GM21423 (cell line): ENCODE results near the gene KRT86.
"Not testable (repeated sequence)": the region's sequence is repeated elsewhere in the genome, so short reads cannot be mapped to it uniquely, and the experiment has no call there.

Experiments used
- ATAC-seq: cut with Tn5 transposase; IDR thresholded peaks from one replicate; pipeline ENCODE4 v1.9.1; 2021; ENCODE audit warnings: mild to moderate bottlenecking, moderate library complexity; ENCODE audit not compliant: unreplicated experiment

KRT86 gene

DNA sequence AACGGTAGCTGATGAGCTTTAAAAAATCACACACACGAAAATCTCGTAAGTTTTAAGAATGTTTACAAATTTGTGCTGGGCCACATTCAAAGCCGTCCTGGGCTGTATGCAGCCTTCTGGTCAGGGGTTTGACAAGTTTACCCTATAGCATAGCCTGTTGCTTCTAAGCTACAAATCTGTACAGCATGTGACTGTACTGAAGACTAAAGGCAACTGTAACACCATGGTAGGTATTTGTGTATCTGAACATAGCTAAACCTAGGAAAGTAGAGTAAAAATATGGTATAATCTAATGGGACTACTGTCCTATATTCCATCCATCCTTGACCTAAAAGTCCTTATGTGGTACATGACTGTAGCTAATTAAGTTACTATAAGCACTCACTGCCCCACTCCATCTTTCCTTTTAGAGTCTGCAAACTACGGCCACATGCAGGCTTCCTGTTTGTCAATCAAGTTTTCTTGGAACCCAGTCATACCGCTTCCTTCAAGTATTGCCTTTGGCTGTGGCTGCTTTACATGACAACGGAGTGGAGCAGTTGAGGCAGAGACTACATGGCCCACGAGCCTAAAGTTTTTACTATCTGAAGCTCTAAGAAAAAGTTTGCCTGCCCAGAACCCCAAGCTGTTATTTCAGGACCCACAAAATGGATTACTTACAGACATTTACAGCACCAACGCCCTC, 22.9 kb upstream of the KRT86 start:
- ATAC-seq = no peak

DNA sequence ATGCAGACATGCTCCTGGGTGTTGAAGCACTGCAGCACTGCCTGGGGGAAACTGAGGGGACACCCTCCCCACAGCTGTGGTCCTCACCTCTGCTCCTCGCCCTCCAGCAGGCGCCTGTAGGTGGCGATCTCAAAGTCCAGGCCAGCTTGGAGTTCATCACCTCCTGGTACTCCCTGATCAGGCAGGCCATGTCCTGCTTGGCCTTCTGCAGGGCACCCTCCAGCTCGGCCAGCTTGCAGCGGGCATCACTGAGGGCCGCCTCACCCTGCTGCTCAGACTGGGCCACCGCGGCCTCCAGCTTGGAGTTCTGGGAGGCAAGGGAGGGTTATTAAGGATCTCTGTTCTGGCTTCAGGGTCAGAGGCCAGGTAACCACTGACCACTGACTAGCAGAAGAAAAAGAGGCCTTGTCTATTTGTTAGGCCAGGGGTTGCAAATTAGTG, 22.2 kb upstream of the KRT86 start:
- not testable (repeated sequence) for ATAC-seq

DNA sequence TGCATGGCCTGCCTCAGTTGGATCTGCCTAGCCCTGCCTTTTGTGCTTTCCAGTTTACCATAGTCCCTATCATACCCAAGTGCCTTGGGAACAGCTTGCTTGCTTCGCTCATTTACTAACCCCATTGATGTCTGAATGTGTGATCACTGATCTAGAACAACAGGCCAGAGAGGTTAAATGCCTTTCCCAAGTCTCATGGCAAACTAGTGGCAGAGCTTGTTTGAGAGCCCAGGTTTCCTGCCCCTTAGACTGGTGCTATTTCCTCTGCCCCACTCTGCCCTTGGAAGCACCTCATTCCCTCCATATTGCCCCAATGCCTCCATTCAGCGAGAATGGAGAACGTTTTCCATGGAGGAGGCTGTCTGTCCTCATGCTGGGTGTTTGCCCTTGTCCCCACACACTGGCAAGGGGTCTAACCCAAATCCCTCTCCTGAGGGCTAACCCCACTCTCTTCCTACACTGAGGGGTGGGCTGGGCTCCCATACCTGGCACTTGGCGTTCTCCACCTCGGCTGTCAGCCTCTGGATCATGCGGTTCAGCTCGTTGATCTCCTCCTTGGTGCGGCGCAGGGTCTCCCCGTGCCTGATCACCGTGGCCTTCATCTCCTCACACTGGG, 21.6 kb upstream of the KRT86 start:
- ATAC-seq = no peak

DNA sequence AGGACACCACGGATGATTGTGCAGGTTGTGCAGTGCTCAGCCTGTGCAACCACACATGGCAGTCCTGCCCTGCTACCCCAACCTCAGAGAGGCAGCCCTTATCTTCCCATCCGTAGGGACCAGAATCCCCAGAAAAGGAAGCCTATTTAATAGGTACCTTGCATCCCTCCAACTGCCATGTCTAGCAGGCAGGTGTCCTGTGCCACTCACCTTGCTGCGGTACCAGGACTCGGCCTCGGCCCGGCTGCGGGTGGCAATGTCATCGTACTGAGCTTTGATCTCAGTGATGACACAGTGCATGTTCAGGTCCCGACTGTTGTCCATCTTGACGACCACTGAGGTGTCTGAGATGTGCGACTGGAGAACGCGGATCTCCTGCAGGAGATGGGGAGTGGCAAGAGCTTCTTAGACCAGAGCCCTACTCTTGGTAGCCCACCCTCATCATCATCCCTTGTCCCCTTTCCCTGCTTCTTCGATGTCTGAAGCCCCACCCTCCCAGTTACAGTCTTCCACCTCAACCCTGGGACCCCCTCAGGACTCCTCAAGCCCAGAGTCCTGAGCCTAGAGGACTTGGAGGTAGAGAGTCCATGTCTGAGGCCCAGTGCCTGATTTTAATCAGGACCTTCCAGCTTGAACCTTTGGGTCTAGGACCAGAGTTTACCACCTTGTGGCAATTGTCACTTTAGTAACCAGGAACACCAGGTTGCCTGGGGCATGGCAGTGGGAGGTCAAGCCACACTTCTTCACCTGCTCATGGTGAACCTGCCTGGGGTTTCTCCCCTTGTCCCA, 20.9 kb upstream of the KRT86 start:
- no peak for ATAC-seq

DNA sequence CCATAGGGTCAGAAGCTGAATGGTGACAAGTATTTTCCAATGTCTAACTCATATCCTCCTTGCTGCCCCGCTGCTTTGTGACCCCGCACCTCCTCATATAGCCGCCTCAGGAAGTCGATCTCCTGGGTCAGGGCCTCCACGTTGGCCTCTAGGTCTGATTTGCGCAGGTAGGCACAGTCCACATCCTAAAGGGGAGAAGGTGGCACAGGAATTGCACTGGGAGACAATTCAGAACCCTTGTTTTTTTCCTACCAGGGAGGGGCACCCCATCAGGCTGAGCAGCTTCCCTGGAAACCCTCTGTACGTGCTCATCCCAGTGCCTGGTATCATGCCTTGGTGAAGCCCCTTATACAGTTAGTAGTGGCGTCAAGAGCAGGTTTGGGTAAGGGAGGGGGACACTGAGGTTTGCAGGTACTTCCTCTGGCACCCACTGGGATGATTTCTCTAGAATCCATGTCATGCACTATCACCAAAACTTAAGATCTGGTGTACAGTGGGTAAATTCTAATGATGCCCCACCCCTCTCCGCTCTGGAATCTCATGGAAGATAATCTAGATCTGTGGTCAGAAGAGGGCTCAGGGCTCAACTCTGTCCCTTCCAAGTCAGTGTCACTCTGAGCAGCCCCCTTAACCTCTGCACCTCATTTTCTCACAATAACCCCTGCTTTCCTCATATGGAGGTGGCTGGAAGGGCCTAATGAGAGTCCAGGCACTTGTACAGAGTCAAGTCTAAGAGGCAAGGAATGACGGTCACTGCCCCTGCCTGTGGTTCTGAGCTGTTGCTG, 20.1 kb upstream of the KRT86 start:
- no peak for ATAC-seq

DNA sequence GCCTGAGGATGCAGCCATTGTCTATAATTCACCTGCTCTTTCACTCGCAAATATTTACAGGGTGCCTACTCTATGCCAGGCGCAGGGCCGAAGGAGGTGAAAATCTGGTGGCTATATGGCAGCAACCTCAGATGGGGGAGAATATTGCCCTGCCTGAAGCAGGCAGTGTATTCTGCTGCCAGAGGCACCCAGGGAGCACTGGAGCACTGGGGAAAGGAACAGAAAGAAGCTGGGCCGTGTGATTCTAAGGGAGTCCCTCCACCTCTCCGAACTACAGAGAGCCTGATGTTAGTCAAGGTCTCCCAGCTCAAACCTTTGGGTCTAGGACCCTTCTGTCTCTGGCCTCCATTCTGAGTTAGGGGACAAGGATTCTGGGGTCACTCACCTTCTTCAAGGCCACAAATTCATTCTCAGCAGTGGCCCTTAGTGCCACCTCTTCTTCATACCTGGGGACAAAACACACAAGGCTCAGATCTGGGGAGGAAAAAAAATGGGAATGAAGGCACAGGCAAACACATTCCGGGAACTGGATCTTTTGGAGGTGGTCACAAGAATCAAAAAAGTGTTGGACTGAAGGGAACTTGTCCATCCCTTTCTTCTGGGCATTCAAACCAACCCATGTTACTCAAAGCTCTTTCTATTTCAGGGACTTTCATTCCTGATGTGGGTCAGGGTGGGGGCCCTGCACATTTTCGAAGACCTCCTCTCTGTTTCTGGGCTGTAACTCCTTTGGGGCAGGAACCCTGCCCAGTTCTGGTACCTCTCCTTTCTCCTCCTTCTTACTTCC, 19.3 kb upstream of the KRT86 start:
- no peak for ATAC-seq

DNA sequence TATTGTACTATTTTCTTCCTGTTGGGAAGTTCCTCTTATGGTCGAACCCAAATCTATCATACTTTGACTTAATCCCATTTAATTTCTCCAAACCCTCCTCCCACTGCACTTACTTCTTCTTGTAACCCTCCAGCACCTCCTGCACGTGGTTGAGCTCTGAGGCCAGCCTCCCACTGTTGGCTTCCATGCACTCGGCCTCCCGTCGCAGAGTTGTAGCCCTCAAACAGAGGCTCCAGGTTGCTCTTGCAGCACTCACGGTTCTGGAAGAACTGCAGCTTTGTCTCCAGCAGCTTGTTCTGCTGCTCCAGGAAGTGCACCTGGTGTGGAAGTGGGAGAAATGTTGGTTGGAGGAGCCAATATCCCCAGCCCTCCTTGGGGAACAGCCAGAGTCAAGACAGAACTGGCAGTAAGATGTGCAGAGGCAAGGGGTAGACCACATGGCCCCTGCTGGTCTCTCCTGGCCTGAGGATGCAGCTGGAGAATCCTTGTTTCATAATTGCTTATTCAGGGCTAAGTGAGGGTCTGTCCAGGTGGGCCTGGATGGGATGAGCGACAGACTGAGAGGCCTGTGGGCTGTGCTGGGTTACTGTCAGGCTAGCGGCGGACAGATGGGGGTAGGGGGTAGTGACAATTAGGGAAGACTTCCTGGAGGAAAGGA, 18.4 kb upstream of the KRT86 start:
- no peak for ATAC-seq

DNA sequence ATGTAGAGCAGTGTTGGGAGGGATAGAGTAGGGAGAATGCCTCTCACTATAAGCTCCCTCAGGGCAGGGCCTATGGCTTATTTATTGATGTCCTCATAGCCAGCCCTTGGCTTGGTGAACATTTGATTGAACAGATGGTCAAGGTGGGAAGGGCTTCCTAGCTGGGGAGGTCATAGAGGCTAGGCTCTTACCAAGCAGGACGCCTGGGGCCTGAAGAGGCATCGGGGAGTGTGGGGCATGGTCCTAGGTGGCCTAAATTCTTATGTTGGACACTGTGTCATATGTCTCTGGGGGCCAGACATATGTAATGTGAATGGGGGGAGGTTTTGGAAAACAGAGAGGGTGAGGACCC, 17.9 kb upstream of the KRT86 start:
- no peak for ATAC-seq

DNA sequence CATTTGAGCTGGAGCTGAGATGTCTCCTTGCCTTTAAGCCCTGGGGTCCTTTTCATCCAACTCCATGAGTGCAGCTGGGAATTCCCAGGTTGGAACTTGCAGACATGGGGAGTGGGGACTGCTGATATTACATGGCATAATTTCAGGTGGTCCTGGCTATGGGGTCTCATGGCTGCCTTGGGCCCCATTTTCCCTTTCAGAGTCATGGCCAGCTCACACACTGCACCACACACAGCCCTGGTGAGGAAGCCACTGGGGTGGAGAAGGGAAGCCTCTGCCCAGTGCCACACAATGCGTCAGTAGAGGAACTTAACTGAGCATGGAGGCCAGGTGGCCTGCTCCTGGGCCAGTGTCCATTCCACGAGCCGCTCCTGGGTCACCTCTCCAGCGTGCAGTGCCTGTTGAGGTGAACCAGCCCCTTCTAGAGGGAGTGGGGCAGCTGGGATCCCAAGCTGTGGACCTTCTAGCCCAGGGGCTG, 17.3 kb upstream of the KRT86 start:
- no peak for ATAC-seq

DNA sequence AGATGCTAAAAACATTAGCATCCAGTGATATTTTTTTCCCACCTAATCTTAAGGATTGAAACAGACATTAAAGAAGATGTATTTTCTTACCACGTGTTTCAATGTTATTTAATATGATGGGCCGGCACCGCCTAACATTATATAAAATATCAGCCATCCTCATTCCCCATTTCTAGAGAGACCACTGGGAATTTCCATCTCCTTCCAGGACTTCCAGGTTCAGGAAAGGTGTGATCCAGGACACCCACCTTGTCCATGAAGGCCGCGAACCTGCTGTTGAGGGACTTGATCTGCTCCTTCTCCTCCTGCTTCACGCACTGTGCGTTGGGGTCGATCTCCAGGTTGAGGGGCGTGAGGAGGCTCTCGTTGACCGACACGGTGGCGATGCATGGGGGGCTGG, 16.5 kb upstream of the KRT86 start:
- ATAC-seq = not testable (repeated sequence)

DNA sequence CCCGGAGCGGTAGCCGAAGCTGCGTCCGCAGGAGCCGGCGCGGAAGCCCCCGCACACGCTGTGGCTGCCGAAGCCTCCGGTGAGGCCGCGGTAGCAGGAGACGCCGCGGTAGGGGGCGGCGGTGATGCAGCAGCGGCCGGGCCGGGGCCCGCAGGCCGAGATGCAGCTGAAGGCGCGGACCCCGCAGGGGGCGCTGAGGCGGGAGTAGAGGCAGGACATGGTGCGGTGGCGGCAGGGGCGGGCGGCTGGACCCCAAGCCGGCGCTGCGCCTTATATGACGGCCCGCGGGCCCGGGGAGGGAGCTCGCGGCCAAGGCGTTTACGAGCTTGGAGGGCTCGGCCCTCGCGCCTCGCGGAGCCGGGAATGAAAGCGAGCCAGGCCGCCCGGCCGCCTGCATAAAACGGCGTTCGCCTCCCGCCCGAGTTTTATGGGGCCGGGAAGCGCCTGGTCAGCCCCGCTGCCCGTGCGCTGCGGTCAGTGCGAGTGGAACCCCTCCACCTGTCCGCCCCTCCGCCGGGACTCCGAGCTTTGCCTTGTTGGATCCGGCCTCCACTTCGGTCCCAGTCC, 16.0 kb upstream of the KRT86 start:
- no peak for ATAC-seq

DNA sequence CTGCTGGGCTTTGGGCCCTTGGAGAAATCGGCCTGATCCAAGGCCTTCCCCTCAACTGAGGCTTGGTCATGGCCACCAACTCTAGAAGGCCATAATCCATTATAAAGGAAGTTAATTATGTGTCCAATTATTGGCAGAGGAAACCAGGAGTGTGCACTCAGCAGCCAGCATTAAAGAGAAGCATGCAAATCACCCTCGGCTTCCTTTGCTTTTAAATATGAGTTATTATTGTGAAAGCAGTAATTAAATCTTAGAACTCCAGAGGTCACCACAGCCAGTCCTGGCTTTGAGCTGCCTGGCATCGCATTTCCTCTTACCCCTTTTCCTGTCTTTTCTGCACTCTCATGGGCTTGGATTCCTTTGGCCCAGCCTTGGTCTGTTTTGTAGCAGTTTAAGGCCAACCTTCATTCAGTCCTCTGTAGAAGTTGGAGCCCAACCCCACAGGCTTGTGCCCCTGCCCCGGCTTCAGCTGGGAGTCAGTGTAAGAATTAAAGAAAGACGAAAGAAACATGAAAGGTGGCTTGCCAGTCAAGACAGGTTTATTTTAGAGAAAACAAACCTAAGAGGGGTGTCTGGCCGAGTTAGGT, 14.7 kb upstream of the KRT86 start:
- no peak for ATAC-seq

DNA sequence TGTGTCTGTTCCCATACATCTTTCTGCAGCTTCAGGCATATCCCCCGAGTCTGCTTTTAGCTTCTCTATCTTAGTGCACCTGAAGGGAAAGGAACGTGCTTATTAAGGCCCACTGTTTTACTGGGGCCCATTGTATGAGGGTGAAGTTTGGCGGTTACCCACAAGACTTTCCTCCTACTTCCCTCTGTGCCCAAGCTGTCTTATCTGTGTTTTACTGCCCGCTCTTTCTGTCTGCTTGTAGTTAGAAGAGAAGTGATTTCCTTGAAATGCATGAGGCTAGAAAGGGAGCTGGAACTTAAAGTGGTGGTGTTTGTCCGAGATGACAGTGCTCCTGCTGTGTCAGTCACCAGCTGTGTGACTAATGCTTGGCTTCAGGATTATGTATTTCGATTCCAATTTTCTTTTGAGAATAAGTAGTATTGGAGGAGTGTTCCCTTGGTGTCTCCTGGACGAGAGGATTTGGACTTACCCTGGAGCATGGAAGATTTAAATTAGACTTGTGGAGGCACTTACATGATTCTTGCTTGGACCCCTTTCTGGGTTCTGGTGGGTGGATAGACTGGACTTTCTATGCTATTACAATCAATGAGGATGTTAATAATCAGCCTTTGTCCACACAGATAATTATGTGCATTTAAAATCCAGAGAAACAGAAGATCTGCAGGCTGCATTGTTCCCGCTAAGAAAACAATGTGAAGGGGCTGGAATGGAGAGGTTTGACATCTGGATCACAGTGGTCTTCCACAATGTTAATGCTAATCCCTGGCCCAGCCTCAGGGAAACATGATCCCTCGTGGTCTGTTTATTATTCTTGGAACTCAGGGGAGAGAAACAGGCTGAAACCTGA, 13.9 kb upstream of the KRT86 start:
- no peak for ATAC-seq

DNA sequence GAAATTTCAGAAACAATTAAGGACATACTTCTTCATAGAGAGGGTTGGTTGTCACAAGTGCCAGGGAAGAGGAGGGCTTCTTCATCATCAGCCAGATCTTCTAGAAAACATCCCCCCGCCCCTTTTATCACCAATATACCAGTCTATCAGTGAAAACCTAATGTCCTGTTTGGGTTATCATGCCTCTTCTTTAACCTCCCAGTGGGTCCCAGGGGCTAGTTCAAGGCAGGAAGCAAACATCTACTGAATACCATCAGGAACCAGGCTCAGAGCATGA, 13.3 kb upstream of the KRT86 start:
- no peak for ATAC-seq

DNA sequence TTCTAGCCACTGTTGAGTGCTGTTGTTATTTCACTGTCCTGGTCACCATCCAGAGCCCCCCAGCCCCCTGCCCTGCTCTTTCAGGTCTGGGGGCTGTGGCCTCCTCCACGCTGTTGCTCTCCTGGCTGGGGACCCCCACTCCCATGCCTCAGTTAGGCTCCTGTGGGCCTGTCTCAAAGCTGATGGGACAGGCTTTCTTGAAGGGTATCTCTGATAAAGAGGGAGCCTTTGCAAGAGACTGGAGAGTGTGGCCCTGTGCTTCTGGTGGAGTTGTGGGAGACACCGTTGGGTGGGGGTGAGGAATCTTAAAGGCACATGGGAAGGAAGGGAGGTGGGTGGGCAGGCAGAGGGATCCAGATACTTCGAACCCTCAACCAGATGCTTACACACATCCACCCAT, 12.2 kb upstream of the KRT86 start:
- ATAC-seq = no peak

DNA sequence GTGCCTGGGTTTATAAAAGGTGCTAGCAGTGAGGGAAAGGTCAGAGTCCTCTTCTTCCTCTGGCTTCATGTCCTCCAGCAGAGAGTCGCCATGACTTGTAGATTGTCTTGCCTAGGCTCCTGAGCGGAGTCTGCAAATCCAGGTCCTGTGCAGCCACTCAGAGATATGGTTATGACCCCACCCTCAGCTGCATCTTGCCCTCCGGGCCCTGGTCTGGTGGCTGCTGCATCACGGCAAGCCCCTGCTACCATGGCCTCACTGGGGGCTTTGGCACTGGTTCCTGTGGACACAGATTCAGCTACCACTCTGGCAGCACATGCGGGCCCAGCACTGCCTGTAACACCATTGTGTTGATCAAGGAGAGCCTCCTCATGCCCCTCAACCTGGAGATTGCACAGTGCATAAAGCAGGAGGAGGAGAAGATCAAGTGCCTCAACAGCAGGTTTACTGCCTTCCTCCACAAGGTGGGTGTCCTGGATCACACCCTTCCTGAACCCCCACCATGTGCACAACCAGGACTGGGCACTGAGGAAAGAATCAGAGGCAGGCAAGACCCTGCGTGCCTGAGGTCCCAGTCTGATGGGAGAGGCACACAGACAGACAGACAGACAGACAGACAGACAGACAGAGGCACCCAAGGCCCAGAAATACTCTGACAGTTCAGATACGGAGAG, 10.5 kb upstream of the KRT86 start:
- no peak for ATAC-seq

DNA sequence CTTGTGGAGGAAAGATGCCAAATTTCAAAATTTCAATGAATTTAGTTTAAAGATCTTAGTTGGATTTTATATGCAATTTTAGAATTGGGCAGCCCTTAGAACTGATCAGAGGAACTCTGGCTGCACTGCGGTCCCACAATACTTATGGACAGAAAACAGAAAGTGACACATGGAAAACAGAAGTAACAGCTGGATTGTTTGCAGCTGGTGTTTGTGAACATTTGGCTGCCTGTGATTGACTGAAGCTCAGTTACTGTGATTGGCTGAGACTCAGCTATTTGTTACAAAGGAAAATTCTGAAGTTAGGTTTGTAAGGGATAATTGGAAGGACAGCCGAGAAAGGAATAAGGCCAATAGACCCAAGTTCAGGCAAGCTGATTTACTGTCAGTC, 10.0 kb upstream of the KRT86 start:
- no peak for ATAC-seq

DNA sequence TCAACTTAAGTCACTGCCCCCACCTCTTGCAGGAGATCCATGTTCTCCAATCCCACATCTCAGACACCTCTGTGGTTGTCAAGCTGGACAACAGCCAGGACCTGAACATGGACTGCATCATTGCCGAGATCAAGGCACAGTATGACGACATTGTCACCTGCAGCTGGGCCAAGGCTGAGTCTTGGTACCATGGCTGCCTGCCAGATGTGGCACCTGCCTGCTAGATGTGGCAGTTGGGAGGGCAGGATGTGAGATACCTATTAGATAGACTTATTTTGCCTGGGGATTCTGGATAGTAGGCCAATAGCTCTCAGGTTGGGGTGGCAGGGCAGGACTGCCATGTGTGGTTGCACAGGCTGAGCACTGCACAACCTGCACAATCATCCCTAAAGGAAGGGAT, 7.9 kb upstream of the KRT86 start:
- ATAC-seq = no peak
